Aortic smooth muscle cell (primary cell): ENCODE measurements around the gene CABS1. TPM values are rescaled to one million over a fixed set of nuclear protein-coding genes. Genes with fewer than 3 reads are reported as not detected.

Source experiments
- total RNA-seq: library from RNA; depleted of rRNA; stranded (reverse); fragments of >200 nt; gene quantifications from 2 replicates; pipeline ENCODE4 v1.2.3, GENCODE V29; 2014

The CABS1 gene
- total RNA-seq, result not detected in 2 replicates

DNA sequence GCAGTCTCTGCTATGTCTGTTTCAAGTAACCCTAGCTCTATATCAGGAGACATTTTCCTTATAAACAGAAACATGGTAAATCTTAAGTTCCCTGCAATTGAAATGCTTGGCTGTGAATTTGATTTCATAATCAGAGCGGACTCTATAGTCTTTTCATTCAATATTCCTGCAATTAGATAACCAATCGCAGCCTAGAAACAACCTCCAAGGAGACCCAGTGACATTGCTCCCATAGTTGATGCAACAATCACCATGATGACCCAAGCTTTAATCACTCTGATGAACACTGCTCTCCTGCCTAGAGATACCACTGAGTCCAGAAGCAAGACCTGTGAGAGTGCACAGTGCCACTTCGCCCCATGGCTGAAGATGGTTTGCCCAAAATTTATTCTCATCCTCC is at the start of gene CABS1:
TSS of gene CABS1 (plus strand) at position 301 of the 400 bp plus-strand sequence. CDS start at position 360, 59 bp downstream.

DNA sequence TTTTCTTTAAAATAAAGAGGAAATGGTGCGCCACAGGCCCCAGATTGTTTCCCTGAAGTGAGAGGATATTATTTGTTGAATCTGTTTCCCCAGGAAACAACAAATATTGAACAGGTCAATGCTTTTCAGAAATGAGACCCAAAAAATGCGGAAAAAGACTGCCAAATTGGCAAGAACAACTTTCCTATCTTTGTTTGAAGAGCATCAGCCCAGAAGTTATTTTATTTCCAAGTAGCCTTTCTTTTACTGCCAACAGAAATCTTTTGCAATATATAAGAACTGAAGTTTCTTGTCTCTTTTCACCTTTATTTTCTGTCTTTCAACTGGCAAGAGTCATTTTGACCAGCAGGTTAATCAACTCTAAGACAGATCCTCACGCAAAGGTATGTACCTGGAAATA is 25.7 kb downstream of the CABS1 start, which contains the start of gene SMR3A:
TSS of gene SMR3A (plus strand) at position 301 of the 400 bp plus-strand sequence. CDS start 1,356 bp downstream, outside the sequence.

DNA sequence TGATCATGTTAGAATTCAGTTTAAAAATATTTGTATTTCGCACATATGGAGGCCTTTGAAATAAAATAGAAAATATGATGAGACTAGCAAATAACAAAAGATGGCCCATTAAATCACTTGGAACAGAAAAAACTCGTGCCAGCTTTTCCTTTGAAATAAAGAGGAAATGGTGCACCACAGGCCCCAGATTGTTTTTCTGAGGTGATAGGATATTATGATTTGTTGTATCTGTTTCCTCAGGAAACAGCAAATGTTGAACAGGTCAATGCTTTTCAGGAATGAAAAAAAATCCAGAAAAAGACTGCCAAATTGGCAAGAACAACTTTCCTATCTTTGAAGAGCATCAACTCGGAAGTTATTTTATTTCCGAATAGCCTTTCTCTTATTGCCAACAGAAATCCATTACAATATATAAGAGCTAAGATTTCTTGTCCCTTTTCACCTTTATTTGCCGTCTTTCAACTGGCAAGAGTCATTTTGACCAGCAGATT is 48.0 kb downstream of the CABS1 start, which contains the start of gene SMR3B:
TSS of gene SMR3B (plus strand) at position 441 of the 491 bp plus-strand sequence. CDS start 1,380 bp downstream, outside the sequence.

Other genes with a start within 250 kb of the CABS1 start
- not detected in 2 replicates for gene PRR27, start 180.7 kb upstream of the CABS1 start, total RNA-seq
- not detected in 2 replicates for gene ODAM, start 139.3 kb upstream of the CABS1 start, total RNA-seq
- not detected in 2 replicates for gene FDCSP, start 108.9 kb upstream of the CABS1 start, total RNA-seq
- not detected in 2 replicates for gene CSN3, start 92.4 kb upstream of the CABS1 start, total RNA-seq
- gene SMR3A, start 25.8 kb downstream of the CABS1 start, total RNA-seq, result not detected in 2 replicates
- not detected in 2 replicates for gene SMR3B, start 48.1 kb downstream of the CABS1 start, total RNA-seq
- gene OPRPN, start 63.0 kb downstream of the CABS1 start, total RNA-seq, result not detected in 2 replicates
- not detected in 2 replicates for gene MUC7, start 137.2 kb downstream of the CABS1 start, total RNA-seq
- 0.12 TPM in 1 of 2 replicates, not detected in the other for gene AMTN, start 183.6 kb downstream of the CABS1 start, total RNA-seq